GM19238 (cell line): ENCODE results near the gene SCLT1.
A peak's percentile ranks its signal among the peaks of the same experiment; 100 is the strongest.

Experiments
- DNase-seq: peaks from one replicate; pipeline ENCODE4 v3.0.0; 2011; ENCODE audit warnings: low spot score; ENCODE audit not compliant: insufficient read length

SCLT1 gene

DNA sequence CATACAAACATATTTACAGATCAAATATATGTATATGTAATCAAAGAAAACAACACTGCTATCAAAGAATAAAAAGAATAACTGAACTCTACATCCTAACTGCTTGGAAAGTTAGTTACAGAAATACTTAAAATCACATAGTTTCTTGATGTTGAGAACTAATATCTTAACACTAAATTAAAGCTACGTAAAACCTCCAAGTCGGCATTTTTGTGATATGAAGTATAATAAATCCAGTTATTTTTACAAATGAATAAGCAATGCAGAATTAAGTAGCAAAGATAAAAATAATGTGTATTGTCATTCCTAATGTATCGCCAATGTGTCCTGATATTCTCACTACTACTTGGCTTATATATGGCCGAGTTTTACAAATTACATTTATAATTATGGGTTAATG is 215.4 kb downstream of the SCLT1 start:
- DNase-seq, result no peak

DNA sequence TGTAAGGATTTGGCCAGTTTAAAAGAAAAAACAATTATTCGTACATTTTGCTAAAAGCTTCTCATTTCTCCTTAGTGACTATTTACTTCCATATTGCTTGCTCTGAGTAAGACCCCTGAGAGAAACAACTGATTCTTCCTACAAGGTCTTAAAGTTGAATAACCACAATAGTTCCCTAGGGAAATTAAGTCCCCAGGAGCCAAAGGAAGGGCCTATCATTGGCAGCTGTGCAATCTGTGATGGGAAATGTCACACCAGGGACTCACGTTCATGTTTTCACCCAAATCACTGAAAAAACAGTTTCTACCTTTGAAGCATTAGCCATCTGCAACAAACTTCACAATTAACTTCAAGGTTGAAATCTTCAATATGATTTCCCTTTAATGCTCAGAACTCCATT is 217.1 kb downstream of the SCLT1 start:
- no peak for DNase-seq

DNA sequence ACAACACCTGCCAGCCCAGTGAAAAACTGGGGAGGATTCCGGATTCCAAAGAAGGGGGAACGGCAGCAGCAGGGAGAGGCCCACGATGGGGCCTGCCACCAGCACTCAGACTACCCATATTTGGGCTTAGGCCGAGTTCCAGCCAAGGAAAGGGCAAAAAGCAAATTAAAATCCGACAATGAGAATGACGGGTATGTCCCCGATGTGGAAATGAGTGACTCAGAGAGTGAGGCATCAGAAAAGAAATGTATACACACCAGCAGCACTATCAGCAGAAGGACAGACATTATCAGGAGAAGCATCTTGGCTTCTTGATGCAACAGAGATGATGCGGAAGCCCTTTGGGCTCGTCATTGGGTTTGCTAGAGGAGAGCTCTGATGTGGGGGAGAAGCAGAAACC is 221.4 kb downstream of the SCLT1 start:
- DNase-seq, result no peak

DNA sequence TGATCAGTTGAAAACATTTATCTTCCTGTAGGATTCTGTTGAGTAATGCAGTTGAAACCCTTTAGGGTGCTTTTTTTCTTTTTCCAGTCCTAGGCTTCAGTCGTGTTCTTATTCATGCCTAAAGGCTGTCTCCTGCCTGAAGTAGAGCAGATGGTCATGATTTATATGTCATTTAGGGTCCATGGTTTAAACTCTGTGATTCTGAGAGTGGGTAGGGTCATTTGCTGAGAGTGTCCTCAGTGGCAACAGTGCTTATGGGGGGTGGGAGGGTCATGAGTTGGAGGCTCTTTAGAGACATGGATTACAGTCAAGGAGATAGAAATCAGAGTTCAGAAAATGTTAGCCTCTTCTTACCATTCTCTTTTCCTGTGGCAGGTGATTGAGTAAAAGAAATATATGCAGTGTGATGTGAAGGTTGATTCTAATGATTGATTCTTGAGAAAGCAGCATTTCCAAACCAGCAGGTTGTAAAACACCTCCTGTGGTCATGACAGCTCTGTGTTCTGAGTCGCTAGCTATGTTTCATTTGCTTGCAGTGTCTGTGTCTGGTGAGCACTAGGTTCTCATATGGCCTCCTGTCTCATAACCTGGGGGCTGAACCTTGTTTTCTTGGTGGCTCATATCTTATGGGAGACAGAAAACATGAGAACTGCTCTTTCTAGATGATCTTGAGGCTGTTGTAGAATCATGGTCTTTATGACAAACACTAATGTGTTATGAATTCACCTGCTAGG is 223.4 kb downstream of the SCLT1 start:
- no peak for DNase-seq

DNA sequence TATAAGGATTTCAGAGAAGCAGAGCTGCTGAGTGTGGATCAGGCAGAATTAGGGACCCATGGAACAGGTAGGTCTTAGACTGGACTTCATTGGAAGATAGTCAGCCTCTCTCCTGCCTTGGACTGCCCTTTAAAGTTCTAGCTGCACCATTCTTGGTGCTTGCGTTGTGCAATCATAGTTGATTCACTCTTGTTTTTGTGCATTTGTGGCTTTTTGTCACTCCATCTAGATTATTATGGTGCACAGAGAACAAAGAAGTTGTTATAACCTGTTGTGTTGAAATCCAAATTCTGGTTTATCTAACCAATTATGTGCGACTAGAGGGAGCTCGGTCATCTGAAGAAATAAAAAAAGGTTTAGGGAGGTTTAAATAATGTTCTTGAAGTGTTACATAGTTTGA is 224.6 kb downstream of the SCLT1 start:
- DNase-seq, result no peak

DNA sequence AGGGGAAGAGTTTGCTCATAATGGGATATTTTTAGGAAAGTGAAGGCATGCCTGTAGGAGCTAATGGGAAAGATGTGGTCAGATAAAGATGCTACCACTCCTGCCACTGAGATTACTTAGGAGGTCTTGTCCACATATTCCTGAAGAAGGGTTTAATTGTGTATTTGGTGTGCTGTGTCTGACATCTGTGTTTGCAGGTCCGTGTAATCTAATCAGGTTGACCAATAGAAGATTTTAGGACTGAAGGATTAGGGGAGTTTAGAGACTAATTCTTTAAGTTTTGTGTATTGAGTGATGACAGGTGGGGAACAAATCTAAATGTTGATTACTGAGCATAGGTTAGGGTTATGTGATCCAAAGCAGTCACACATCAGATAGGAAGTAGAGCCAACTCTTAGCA is 226.6 kb downstream of the SCLT1 start:
- DNase-seq, result no peak

DNA sequence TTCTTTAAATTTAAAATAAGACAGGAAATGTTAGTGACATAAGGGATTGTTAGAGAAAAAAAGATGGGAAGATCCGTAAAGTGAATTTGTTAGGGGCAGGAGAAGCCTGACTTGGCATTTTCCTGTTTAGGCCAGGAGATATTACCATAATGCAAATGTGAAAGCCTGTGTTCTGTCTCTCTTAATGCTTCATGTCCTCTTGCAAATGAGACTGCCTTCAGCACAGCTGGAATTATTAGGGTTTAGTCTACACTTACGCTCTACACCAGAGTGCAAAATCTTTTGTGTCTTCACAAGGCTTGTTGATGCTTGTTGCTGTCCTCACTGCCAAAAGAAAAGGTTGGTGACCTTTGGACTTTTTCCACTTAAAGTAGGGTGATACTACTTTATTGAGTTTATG is 227.1 kb downstream of the SCLT1 start:
- DNase-seq, result no peak

DNA sequence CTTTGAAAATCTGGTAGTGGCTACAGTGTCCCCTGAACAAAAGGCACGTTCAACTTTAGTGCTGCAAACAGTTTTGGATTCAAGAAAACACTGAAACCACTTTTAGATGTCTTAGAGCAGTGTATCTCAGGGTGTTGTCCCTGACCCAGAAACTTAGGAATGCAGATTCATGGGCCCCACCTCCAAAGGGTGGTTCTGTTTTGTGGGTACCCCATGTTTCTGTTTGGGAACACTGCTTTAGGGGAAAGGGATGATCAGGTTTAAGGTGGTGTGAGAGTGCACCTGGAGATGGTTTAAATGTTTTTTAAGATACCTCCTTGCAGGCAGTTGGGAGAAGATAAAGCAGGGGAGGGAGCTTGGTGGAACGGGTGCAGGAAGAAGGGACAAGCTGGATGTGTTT is 228.2 kb downstream of the SCLT1 start:
- DNase-seq, result no peak

DNA sequence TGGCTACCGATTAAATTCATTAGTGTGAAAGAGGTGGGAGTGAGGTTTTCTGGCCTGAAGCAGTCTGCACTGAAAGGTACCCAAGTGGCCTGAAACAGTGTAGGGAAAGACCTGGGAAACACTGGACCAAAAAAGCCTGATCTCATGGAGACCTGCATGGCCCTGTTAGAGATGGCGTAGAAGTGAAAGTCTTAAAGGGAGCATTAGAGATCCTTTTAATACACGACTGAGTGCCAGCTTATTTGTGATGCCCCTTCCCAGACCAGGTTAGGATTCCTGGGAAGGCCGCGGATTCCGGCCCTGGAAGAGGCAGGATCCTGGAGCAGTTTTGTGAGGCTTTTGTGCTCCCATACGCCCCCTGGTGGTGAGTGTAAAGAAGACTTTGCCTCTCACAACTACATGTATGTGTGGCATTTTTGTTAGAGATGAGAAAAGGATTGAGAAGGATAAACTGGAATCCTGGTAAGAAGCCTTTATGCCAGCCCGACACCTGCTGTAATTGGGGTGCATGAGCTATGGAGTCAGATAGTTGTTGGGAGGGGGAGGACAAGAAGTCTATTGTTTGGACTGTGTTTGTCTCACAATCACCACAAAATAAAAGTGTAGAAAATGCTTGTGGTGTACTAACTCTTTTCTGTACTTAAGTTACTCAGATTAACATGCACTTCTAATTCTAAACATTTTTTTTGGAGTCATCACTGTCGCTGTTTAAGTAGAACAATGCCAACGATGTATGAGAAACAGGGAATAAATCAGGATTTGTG is 229.8 kb downstream of the SCLT1 start:
- DNase-seq, result peak; percentile 19

DNA sequence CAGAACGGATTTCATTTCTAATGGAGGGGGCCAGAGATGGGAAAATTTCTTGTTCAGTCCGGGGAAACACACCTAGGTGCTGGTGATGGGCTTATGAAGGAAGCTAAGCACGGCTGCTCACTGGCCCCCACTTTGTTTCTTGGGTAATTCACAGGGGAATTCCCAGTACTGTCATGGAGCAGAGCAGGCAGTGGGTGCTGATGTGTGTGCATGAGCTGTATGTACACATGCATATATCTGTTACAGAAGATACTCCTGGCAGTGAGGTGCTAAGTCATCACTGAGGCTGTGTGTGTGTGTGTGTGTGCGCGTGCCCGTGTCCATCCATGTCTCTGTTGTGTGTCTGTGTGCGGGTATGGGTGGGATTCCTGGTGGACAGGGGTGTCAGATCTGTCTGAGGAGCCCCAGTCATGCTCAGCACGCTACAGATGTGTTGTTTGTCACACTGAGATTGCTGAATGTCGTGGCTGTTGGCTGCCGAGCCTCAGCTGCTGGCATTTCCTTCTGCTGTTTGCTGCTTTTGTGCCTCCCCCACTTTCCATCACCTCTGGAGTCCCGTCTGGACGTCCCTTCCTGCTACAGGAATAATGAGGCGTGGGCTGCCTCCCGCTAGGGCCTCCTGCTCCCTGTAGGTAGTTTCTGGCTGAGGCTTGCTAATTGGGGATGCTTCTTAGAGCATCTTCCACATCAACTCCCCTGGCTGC is 230.6 kb downstream of the SCLT1 start:
- DNase-seq, result no peak

DNA sequence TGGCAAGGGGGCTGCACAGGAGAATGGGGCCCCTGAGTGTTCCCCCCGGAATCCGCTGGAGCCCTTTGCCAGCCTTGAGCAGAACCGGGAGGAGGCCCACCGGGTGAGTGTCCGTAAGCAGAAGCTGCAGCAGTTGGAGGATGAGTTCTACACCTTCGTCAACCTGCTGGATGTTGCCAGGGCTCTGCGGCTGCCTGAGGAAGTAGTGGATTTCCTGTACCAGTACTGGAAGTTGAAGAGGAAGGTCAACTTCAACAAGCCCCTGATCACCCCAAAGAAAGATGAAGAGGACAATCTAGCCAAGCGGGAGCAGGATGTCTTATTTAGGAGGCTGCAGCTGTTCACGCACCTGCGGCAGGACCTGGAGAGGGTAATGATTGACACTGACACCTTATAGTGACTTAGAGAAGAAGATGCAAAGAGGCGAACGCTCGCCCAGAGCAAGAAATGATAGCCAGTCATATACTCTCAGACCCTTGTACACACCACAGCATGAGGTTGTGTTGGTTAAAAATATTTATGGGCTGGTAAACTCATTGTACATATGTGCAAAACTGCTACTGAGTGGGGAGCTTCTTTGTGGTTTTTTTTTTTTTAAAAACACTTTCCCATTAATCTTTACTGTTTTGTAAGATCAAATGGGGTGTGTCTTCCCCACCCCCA is 231.4 kb downstream of the SCLT1 start:
- no peak for DNase-seq

DNA sequence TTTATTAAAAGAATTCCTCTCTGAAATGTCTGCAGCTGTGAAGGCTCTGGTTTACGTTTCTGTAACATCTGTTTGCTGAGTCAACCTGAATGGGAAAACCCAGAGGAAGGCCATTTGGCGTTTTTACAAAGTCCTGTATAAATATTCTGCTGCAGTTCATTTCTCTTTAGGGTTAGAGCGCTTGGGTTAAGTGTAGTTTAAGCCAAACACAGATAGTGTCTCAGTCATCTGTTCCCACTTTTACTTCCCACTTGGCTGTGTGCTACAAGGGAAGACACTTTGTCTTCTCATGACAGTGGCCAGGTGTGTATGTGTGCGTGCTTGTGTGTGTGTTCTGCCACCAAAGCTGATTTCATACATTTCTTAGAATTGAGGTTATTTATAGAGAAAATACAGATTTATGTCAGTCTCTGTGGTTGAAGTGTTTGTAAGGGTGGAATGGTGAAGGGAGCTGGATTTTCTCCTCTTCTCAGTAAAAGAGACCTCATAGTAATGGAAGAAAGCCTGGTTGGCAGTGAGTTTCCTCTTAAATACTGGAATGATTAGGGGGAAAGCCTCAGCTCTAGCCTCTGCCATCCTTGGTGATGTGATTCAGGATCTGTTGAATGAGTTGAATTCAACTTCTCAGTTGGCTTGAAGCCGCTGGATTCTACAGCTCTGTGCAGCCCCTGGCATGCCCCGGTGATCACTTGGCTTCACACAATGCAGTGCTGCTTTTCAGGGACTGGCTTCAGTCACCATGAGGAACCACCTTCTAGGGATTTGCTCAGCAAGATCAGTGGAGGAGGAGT is 233.3 kb downstream of the SCLT1 start:
- DNase-seq, result no peak

DNA sequence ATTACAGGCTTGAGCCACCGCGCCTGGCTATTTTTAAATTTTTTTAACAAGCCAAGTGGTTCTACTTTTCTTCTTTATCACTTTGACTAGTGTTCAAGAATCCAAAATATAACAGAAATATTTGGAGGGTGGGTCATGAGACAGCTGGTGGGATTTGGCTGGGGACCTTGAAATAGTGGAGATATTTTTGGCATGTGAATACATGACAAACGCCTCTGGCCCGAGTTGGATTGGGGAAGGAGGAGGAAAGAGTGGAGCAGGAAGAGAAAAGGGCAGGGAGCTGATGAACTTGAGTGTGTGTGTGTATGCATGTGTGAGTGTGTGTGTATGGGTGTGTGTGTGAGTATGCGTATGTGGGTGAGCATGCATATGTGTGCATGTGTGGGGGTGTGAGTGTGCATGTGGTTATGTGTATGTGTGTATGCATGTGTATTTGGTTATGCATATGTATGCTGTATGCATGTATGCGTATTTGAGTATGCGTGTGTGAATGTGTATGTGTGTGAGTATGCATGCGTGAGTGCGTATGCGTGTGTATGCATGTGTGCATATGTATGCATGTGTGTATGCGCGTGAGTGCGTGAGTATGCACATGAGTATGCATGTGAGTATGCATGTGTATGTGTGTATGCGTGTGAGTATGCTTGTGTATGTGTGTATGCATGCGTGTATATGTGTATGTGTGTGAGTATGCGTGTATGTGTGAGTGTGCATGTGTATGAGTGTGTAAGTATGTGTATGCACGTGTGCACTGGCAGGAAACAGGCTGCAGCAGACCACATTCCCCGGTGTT is 234.3 kb downstream of the SCLT1 start:
- no peak for DNase-seq

DNA sequence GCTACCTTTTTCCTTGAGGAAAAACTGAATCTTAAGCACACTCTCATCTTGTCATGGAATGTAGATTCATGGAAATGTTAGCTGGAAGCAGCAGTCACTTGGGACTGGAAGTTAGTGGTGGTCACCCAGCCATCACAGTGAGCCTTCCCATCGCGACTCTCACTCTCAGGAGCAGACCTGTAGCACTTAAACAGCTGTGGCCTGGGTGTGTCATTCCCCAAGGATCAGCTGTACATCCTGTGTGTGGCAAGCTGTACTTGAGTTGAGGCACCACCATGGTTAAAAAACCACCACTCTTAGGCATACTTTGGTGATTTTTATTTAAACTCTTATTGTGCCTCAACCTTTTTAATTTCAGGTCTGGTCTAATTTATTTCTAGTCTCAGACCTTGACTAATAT is 237.1 kb downstream of the SCLT1 start:
- no peak for DNase-seq

DNA sequence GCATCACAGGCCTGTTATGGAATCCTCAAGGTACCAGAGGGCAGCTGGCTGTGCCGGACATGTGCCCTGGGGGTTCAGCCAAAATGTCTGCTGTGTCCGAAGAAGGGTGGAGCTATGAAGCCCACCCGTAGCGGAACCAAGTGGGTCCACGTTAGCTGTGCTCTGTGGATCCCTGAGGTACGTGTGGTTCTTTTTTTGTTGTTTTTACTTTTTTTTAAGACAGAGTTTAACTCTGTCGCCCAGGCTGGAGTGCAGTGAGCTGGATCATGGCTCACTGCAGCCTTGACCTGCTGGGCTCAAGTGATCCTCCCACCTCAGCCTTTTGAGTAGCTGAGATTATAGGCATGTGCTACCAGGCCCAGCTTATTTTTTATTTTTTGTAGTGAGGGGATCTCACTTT is 237.7 kb downstream of the SCLT1 start:
- DNase-seq, result no peak

DNA sequence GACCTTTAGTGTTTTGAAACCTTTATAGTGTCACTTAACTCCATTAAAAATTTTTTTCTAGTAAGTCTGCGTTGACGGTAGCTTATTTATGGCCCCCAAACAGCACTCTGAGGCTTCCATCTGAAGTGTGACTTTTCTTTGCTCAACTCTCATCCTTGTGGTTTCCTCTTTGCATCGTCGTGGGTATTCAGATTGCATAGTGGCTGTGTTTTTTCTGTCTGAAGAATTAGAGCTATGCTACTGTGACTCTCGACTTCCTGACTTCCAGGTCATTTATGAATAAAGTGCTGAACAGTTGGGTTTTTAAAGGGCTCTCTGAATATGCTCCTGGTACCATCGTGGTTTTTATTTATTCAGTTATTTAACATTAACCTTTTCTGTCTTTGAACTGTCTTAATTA is 238.9 kb downstream of the SCLT1 start:
- DNase-seq, result no peak

DNA sequence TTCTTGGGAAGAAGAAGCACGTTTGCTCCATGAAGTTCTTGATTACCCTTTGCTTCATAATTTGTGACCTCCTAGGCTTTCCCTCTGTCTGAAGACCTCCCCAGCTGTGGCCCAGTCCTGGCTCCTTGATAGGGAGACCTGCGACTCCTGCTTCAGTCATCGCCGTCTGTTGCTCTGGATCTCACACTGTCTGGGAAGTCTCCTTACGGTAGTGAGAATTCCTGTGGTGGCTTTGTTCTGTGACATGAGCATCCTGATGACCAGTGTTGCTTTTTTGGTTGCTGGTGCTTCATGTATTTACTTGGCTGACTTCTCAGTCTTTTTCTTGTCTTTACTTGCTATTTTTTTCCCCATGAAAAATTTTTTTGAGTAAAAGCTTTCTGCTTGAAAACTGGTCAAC is 239.6 kb downstream of the SCLT1 start:
- no peak for DNase-seq

DNA sequence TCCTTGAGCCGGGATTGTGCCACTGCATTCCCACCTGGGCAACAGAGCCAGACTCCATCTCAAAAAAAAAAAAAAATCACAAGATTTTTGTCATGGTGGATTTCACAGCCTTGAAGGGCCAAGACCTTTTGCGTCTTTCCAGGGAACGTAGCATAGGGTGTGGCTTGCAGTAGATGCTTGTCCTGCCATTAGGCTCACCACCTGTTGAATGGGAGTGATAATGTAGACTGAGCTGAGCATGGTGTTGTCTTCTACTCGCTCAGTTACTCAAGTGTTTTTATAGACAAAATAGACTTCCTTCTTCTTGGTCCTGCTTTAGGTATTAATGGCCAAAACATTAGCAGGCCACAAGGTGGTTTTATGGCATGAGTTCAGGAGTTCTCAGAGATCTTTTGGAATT is 243.1 kb downstream of the SCLT1 start:
- no peak for DNase-seq

DNA sequence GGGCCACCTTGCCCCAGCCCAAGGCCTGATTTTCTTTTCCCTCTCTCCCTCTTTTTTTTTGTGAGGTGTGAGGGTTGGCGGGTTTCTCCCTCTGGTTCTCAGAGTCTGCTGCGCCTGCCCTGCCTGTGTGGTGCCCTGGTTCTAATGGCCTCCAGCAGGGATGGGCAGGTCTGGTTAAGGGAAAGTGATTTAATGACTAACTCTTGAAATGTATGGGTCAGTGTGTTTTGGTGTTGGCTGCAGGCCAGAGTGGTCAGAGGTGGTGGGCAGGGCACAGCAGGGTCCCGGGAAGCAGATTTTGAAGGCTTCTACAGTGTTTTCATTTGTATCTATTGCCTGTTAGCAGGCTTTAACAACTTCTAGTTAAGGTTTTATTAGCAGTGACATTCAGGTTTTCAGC is 244.9 kb downstream of the SCLT1 start:
- no peak for DNase-seq

DNA sequence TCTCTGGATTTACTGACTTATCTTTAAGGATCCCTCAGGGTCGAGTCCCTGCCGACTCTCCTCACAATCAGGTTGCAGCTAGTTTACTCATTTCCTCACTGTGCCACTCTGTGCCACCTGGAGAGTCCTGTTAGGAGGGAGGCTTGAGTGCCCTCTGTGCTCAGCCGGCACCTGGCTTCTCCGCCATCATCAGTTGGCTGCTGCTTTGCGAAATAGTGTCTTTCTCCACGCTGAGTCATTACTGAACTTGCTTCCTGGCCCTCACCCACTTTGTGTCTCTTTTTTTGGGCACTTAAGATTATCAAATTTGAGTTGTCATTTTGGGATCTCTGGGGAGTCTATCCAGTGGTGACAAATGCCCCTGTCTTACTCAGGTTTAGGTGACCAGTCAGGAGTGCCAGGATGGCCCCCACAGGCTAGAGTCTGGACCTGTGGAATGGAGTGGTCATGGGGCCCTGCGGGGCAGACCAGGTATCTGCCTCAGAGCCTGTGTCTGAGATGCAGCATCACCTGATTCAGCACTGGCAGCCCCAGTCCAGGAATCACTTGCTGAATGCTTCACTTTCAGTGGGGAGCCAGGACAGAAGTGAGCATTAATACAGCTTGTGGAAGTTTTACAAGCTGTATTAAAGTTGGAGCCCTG is 246.1 kb downstream of the SCLT1 start:
- no peak for DNase-seq
